Stimulated activated CD8-positive, alpha-beta memory T cell treated with anti-CD3 and anti-CD28 coated beads, Interleukin-15, amount 100 ng/mL, for 4 hours (primary cell): ENCODE measurements around the gene PPP1R14B.

ENCODE experiments used
- DNase-seq, 2 donors: peaks; one replicate each; pipeline ENCODE4 v3.0.0-alpha.2; 2020; ENCODE audit warnings: low read depth in 2 of 2

PPP1R14B gene

GRCh38 chr11:64281957-64282770, 35.4 kb upstream of the PPP1R14B start:
- DNase-seq, result no peak

- DNase-seq, result no peak
Observed at GRCh38 chr11:64278576-64279190, 31.9 kb upstream of the PPP1R14B start.

- no peak for DNase-seq
Observed at GRCh38 chr11:64276653-64277431, 30.1 kb upstream of the PPP1R14B start.

- no peak for DNase-seq
Observed at GRCh38 chr11:64275841-64276240, 29.1 kb upstream of the PPP1R14B start.

- DNase-seq, result no peak
Observed at GRCh38 chr11:64275031-64275800, 28.5 kb upstream of the PPP1R14B start.

- peak; percentile 96 for DNase-seq
Observed at GRCh38 chr11:64269540-64270220, 22.9 kb upstream of the PPP1R14B start.

GRCh38 chr11:64268893-64269539, 22.3 kb upstream of the PPP1R14B start:
- no peak for DNase-seq

GRCh38 chr11:64268025-64268892, 21.5 kb upstream of the PPP1R14B start:
- DNase-seq, result no peak

- DNase-seq, result no peak
Observed at GRCh38 chr11:64267207-64267945, 20.6 kb upstream of the PPP1R14B start.

- DNase-seq, result no peak
Observed at GRCh38 chr11:64266339-64266738, 19.6 kb upstream of the PPP1R14B start.

- DNase-seq, result no peak
Observed at GRCh38 chr11:64265176-64266160, 18.7 kb upstream of the PPP1R14B start.

- DNase-seq, result no peak
Observed at GRCh38 chr11:64264371-64264852, 17.7 kb upstream of the PPP1R14B start.

- no peak for DNase-seq
Observed at GRCh38 chr11:64263947-64264317, 17.2 kb upstream of the PPP1R14B start.

- no peak for DNase-seq
Observed at GRCh38 chr11:64263021-64263946, 16.5 kb upstream of the PPP1R14B start.

GRCh38 chr11:64262271-64263002, 15.7 kb upstream of the PPP1R14B start:
- DNase-seq, result no peak

- no peak for DNase-seq
Observed at GRCh38 chr11:64261556-64262080, 14.9 kb upstream of the PPP1R14B start.
